Hypothalamus (tissue), 51 donors: ENCODE data around the gene CDO1.

ENCODE experiments used
- DNase-seq, 51 donors: peaks; one replicate each; lab custom pipeline; 2025; lab: John Stamatoyannopoulos, UW

The CDO1 gene

DNA sequence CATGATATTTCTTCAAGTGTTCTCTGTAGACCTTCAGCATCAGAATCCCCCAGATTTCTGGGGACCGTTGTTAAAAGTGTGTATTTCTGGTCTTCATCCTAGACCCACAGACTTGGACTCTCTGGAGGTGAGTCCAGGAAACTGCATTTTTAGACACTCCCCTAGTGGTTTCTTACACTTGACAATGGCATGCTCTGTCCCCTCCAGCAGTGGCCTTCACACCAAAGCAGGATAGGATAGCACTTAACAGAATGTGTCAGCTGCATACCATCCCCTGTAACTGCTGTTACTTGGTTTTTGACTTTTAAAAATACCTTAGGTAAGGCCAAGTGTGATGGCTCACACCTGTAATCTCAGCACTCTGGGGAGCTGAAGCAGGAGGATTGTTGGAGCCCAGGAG lies 20.8 kb downstream of the CDO1 start:
- DNase-seq, result no peak

DNA sequence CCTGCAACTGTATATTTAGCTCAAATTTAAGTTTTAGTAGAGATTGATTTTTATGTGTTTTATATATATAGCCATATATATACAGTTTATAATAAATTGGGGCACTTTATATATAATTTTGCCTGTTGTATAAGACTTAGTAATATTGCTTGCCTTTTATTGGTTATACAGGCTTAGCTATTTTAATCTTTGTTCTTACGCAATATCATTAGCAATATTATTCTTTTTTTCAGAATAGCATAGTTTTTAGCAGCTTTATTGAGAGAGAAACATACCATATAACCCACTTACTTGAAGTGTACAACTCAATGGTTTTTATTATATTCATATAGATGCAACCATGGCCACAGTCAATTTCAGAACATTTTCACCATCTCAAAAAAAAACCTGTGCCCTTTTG lies 28.0 kb downstream of the CDO1 start:
- DNase-seq, result no peak

DNA sequence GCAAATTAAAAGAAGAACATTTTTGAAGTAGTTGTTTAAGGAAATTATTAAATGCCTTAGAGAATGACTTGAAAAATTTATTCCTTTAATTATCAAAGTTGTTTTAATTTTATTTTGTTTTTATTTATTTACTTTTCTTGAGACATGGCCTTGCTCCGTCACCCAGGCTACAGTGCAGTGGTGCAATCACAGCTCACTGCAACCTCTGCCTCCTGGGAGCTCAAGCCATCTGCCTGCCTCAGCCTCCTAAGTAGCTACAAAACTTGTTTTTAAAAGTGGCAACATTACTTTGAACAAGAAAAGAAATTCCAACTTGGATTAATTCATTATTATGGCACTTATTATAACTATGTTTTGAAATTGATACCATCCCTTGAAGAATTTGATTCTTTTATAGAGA lies 29.0 kb downstream of the CDO1 start:
- DNase-seq, result no peak

DNA sequence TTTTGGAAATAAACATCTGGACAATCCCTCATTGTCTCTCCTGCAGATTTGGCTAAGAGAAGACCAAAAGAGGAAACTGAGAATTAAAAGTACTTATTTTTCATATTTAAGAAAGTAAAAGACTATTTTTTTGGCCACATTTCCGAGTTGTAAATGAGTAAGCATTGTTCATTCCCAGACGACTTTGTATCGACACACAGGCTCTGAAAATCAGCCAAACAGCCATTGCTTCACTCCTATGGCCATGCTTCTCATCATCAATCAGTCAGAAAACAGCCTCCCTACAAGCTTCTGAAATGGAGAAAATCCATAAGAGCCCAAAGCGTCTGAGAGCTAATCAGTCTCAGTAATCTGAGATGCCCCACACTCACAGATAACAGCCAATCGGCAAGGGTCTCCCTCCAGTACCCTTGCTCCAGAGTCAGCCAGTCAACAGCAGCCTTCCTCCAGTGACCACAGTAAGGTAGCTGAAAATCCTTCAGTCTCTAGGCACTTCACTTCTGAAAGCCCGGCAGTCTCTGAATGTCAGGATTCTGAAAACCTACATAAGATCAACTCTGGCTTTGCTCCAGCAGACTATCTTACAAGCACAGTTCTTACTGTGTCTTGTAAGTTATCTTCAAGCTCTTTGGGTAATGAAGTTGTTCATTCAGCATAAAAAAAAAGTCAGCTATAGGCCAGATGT lies 30.9 kb downstream of the CDO1 start:
- DNase-seq, result no peak

DNA sequence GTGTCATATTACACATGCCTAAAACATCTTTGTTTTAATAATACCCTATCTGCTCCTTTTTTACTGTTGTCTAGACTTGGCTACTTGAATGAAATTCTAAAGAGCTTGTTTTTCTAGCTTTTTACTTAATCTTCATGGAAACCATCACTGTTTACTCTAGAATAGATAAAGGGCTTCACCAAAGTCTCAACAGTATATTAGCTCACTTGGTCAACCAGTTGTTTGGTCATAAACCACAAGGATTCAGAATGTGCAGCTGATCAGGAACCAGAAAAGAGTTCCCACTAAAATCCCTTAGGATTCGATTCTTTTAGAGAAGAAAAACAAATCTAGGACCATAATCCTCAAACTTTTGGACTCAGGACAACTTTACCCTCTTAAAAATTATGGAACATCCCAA lies 38.0 kb downstream of the CDO1 start:
- DNase-seq, result no peak

DNA sequence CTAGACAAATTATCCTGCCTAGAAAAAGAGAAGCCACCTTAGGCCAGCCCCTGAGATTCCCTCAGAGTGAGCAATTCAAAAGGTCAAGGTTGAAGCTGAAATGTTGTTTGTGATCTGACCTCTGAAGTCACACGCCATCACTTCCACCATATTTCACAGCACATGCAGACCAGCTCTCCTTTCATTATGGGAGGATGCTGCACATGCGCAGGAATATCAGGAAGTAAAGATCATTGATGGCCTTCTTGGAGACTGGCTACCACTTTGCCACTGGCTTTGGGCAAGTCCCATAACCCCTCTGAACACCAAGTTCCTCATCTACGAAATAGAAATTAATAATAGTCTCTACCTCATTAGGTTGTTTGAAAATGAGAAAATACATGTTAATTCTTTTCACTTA lies 39.5 kb downstream of the CDO1 start:
- no peak for DNase-seq

DNA sequence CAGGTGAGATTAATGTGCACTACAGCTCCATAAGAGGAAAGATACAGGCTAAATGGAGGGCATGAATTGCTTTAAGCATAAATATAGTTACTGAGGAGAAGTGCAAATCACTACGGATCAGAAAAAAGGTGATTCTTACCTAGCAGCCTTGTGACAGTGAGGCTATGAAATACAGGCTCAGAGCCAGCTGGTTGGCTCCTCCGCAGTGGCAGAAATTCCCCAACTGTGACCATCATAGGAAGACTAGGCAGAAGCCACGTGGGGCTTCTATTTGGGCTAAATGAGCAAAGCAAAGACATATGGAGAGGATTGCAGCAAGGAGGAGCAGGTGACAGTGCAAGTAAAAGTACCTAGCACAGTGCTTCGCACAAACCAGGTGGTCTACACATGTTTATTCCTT lies 40.5 kb downstream of the CDO1 start:
- no peak for DNase-seq

DNA sequence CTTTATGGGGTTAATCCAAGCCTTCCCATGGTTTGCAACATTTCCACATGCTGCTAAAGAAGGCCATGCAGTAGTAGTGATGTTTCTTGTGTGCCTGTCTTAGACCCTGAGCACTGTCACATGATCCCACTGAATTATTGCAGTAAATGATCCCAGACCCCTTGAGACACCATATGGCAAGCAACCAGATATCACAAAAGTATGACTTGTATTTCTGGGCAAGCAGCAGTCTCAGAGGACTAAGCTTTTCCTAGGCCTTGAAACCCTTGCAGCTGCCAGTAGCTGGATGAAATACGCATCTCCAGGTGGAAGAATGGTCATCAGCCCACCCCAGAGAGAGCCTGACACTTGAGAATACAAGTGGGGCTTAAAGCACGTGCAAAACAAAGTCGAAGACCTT lies 41.8 kb downstream of the CDO1 start:
- DNase-seq, result no peak

DNA sequence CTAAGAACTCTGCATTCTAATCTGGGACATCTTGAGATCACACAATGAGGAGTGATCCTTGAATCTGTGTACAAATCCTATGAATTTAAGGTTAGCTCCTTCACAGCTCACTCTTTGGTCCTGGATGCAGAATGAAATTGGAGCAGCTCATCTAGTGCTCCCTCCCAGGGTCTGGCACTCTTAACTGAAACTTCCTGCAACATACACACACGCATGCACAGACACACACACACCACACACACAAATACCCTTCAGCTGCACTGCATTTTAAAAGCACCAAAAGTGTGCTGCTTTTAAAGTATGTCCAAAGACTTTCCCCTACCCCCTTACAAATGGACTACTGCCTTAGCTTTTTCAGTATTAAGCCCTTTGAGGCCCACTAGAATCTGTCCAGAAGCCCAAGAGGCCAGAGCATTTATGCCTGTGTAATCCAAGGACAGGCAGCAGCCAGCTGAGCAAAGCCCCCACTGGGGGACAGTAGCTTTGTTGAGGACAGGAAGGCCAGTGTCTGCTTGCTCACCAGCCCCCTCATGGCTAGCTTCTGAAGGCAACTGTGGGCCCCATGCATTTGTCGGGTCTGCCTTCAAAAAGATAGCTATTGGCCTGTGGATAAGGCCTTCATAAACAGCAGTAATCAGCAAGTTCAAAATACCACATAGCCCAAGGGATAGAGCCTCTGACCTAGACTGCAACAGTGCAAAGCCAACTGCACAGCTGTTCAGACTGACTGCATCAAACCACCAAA lies 43.6 kb downstream of the CDO1 start:
- no peak for DNase-seq

DNA sequence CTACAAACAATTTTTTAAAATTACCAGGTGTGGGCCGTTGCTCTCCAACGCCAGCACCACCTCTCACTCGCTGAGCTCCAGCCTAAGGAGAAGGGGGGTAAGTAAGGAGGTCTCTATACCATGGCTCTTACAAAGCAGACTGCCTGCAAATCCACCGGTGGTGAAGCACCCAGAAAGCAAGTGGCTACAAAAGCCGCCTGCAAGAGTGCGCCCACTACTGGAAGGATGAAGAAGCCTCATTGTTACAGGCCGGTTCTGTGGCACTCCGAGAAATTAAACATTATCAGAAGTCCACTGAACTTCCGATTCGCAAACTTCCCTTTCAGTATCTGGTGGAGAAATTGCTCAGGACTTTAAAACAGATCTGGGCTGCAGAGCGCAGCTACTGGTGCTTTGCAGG lies 46.0 kb downstream of the CDO1 start:
- DNase-seq, result no peak

DNA sequence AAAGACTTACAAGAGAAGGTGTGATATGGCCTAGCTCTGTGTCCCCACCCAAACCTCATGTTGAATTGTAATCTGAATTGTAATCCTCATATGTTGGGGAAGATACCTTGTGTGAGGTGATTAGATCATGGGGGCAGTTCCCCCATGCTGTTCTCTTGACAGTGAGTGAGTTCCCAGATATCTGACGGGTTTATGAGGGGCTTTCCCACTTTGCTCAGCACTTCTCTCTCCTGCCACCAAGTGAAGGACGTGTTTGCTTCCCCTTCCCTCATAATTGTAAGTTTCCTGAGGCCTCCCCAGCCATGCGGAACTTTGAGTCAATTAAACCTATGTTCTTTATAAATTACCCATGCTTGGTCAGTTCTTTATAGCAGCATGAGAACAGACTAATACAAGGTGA lies 49.0 kb downstream of the CDO1 start:
- no peak for DNase-seq

DNA sequence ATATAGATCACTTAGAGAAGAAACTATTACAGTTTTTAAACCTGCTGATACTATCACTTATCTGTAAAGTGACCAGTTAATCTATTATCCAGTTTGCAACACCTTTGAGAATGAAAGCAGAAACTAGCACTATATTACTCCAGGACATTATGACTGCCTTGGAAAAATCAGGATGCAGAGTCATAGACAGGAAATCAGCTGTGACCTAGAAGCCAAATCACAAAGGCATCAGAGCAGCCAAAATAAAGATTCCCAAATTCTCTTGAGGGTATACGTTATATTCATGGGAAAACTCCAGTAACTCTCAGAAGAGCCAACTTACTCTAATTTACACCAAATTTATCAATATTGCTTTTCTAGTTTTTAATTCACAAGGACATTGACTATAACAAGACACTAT lies 49.9 kb downstream of the CDO1 start:
- DNase-seq, result no peak

DNA sequence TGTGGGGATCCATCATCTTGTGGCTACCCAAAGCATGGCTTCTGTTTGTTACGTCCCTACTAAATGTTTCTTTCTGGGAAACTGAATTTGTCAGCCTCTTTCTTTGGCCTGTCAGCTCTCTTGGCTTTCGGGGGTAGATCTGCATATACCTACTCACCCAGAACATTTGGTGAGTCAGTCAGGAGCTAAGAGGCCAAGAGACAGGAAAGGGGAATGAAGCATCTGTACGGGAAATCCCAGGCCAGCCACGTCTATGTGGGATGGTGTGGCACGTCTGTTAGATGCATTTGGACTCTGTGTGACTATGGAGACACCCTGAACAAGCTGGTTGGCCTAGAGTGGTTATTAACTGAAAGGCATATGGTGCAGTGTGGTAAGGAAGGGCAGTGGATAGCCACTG lies 58.1 kb downstream of the CDO1 start:
- DNase-seq, result no peak

DNA sequence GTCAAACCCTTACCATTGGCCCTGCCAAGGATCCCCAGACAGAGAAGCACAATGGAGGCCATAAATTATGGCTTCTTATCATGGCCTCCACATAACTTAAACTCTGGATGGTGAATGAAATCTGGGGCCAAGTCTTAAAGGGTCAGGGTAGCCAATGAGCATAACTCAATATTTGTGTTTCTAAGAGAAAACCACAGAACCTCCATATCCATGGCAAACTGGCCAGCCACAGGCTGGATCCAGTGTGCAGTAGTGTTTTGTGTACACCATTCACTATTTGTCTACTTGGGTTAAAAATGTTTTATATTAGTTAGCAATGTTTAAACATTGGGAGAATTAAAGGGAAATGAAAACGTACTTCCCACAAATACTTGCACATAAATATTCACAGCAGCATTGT lies 60.8 kb downstream of the CDO1 start:
- no peak for DNase-seq
